ENCODE measurements around the gene AFF3. TPM values are rescaled to one million over a fixed set of nuclear protein-coding genes. Genes with fewer than 3 reads are reported as not detected.

AFF3 gene
- total RNA-seq, 1 experiment from 2014 or later: 0.61 TPM

GRCh38 chr2:99977966-99978365 lies 164.4 kb downstream of the AFF3 start:
- H4K20me1 ChIP-seq (ENCODE audit: insufficient read depth): no peaks in the 10 kb centered on the region
- H3K9me2 ChIP-seq (ENCODE audit: insufficient read depth): no peaks in the 10 kb centered on the region
- no peaks in the 10 kb centered on the region for H3K9me3 ChIP-seq (ENCODE audit: control insufficient read depth in 1 of 2, insufficient read depth in 1 of 2, low read depth in 1 of 2, low read length in 2 of 2)
- H3K27ac ChIP-seq (ENCODE audit: low read depth, low read length): no peak overlapping the region
- TF ChIP-seq TCF7L2 (IDR thresholded peaks at IDR 0.05; ENCODE audit: borderline replicate concordance, extremely low read depth, insufficient read depth, insufficient read length) (no peak), ZFX (IDR thresholded peaks at IDR 0.05) (no peak), CBX3 (IDR thresholded peaks at IDR 0.05; ENCODE audit: low read depth) (no peak), POLR2A (IDR thresholded peaks at IDR 0.05; ENCODE audit: borderline replicate concordance, extremely low read depth, insufficient read depth, insufficient read length) (no peak), ATF3 (IDR thresholded peaks at IDR 0.05) (no peak), CEBPB (IDR thresholded peaks at IDR 0.05; ENCODE audit: low read depth) (no peak), POLR2AphosphoS5 (IDR thresholded peaks at IDR 0.05; ENCODE audit: low read depth, low read length) (no peak), RAD21 (IDR thresholded peaks at IDR 0.05; ENCODE audit: low read depth) (no peak), EZH2phosphoT487 (IDR thresholded peaks at IDR 0.05; ENCODE audit: borderline replicate concordance) (no peak), EZH2 (IDR thresholded peaks at IDR 0.05) (no peak), ZBTB33 (IDR thresholded peaks at IDR 0.05; ENCODE audit: extremely low read depth, insufficient replicate concordance, low read length) (no peak), ZNF274 (IDR thresholded peaks at IDR 0.05; ENCODE audit: low read depth, low read length) (no peak), SIN3A (IDR thresholded peaks at IDR 0.05; ENCODE audit: low read depth) (no peak), SP1 (IDR thresholded peaks at IDR 0.05; ENCODE audit: low read depth) (no peak), REST (IDR thresholded peaks at IDR 0.05; ENCODE audit: low read depth) (no peak), ELF1 (IDR thresholded peaks at IDR 0.05; ENCODE audit: borderline replicate concordance, low read depth) (no peak), YY1 (IDR thresholded peaks at IDR 0.05; ENCODE audit: extremely low read depth, insufficient replicate concordance, low read depth, low read length) (no peak), CTCF (IDR thresholded peaks at IDR 0.05 in 2 of 3, conservative IDR thresholded peaks at IDR 0.05 in 1 of 3; ENCODE audit: borderline replicate concordance in 1 of 3, insufficient read depth in 1 of 3, low read depth in 2 of 3, low read length in 2 of 3) (no peak), JUND (IDR thresholded peaks at IDR 0.05) (no peak), MAX (IDR thresholded peaks at IDR 0.05) (no peak)
- no peak for ATAC-seq
- no peak overlapping the region for H3K4me3 ChIP-seq (replicated peaks in 1 of 2; ENCODE audit: low read depth in 1 of 2, low read length in 2 of 2)
- no peaks in the 10 kb centered on the region for H3K36me3 ChIP-seq (ENCODE audit: control insufficient read depth in 1 of 2, insufficient read depth in 2 of 2, low read length in 2 of 2)
- H3K79me2 ChIP-seq (ENCODE audit: insufficient read depth, low read length): no peaks in the 10 kb centered on the region
- ChIA-PET CTCF (no interaction called here), RAD21 (ENCODE audit: low non-redundant PET in 1 of 2, low total read pairs in 2 of 2, uncharacterized antibody in 2 of 2, unreplicated experiment in 2 of 2) (no interaction called here), POLR2A (no interaction called here)
- DNase-seq (ENCODE audit: low read depth, low spot score): no peak
- H3K4me2 ChIP-seq (ENCODE audit: low read length): no peak overlapping the region
- intact Hi-C loops (cut with micrococcal nuclease): no loop called here
- peaks cover 65% of the 10 kb centered on the region for H3K27me3 ChIP-seq (ENCODE audit: insufficient read depth, low read length)
- no peak overlapping the region for H2AFZ ChIP-seq (ENCODE audit: low read depth, low read length, poor library complexity, severe bottlenecking)
- no peaks in the 10 kb centered on the region for H3K4me1 ChIP-seq (ENCODE audit: control insufficient read depth in 1 of 2, insufficient read depth in 2 of 2, low read length in 2 of 2)
- no TSS peak for BruUV-seq (replicated peaks)
- H3K9ac ChIP-seq (ENCODE audit: low read length): no peak overlapping the region

Data from HCT116 (cell line).